ENCODE results near the gene EIF2B4.
A peak's percentile ranks its signal among the peaks of the same experiment; 100 is the strongest.

The EIF2B4 gene

DNA sequence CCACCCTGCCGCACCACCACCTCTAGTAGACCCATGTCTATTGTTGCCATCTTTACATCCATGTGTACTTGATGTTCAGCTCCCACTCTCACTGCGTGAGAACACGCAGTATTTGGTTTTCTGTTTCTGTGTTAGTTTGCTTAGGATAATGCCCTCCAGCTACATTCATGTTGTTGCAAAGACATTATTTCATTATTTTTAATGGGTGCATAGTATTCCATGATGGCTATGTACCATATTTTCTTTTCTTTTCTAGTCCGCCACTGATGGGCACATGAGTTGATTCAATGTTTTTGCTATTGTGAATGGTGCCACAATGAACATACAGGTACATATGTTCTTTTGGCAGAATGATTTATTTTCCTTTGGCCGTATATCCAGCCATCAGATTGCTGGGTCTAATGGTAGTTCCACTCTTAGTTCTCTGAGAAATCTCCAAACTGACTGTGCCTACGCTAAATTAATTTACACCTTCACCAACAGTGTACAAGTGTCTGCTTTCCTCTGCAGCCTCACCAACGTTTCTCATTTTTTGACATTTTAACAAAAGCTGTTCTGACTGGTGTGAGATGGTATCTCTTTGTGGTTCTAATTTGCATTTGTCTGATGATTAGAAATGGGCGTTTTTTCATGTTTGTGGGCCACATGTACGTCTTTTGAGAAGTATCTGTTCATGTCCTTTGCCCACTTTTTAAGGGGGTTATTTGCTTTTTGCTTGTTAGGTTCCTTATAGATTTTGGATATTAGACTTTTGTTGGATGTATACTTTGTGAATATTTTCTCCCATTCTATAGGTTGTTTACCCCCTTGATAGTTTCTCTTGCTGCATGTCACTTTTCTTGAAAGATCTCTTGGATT lies 20.9 kb upstream of the EIF2B4 start:
- Histone ChIP-seq H3K9me3 (ENCODE audit: control insufficient read depth, insufficient read depth, low read length) (no peaks in the 10 kb centered on the region), H3K36me3 (ENCODE audit: control insufficient read depth, insufficient read depth, low read length) (peaks cover 3% of the 10 kb centered on the region; the same call in 1 of the 2 replicates), H3K27ac (ENCODE audit: low read length) (no peak overlapping the region), H3K4me3 (ENCODE audit: low read length) (no peak overlapping the region), H3K4me1 (ENCODE audit: control insufficient read depth, insufficient read depth, low read length) (no peaks in the 10 kb centered on the region), H3K27me3 (ENCODE audit: control insufficient read depth, insufficient read depth, low read length) (no peaks in the 10 kb centered on the region)
- no CpG with 5 or more reads among the region's 9 CpGs for WGBS (ENCODE audit: insufficient coverage, insufficient read length)
- no peak for DNase-seq (ENCODE audit: low read depth, low spot score)

DNA sequence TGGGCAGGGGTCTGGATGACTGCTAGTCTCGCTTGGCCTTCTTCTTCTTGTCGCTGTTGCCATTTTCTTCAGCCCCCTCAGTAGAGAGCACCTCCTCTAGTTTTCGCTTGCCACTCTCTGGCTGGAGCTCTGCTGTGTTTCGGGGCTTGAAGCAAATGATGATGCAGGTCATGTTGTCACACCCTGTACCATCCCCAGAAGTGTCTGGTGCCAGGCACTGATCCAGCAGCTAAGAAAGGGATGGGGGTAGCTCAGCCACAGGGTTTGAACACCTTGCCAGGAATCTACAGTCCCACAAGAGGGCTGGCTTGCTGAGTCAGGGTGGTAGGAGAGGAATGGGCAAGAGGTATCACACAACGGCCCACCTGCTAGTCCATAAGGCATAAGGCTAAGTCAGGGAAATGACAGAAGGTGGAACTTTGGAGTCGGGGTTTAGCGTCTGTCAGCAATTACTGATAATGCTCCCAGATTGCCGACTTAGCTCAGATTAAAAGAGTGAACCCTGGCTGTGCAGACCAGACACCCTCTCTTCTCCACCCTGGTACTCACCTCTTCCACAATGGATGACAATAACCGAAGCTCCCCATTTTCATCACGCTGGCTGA lies 11.5 kb upstream of the EIF2B4 start:
- H3K4me3 ChIP-seq (ENCODE audit: low read length) = no peak overlapping the region
- no peak overlapping the region for H3K27ac ChIP-seq (ENCODE audit: low read length)
- DNase-seq (ENCODE audit: low read depth, low spot score) = no peak
- no peaks in the 10 kb centered on the region for H3K27me3 ChIP-seq (ENCODE audit: control insufficient read depth, insufficient read depth, low read length)
- no CpG with 5 or more reads among the region's 10 CpGs for WGBS (ENCODE audit: insufficient coverage, insufficient read length)
- peaks cover 33% of the 10 kb centered on the region for H3K36me3 ChIP-seq (ENCODE audit: control insufficient read depth, insufficient read depth, low read length)
- no peaks in the 10 kb centered on the region for H3K9me3 ChIP-seq (ENCODE audit: control insufficient read depth, insufficient read depth, low read length)
- no peaks in the 10 kb centered on the region for H3K4me1 ChIP-seq (ENCODE audit: control insufficient read depth, insufficient read depth, low read length)

GRCh38 chr2:27380626-27381545 lies 10.7 kb upstream of the EIF2B4 start, which contains the start of gene ZNF513:
Gene ZNF513, minus strand, starts transcription at chr2:27380734. Its CDS starts 208 bp downstream, at chr2:27380526.
- H3K36me3 ChIP-seq (ENCODE audit: control insufficient read depth, insufficient read depth, low read length) = peaks cover 41% of the 10 kb centered on the region
- WGBS (ENCODE audit: insufficient coverage, insufficient read length) = no CpG with 5 or more reads among the region's 67 CpGs

GRCh38 chr2:27379836-27380625 lies 9.9 kb upstream of the EIF2B4 start:
- no peaks in the 10 kb centered on the region for H3K9me3 ChIP-seq (ENCODE audit: control insufficient read depth, insufficient read depth, low read length)
- no CpG with 5 or more reads among the region's 35 CpGs for WGBS (ENCODE audit: insufficient coverage, insufficient read length)

More at GRCh38 chr2:27380626-27381545, 10.7 kb upstream of the EIF2B4 start, which contains the start of gene ZNF513:
- Histone ChIP-seq H3K4me1 (ENCODE audit: control insufficient read depth, insufficient read depth, low read length) (no peaks in the 10 kb centered on the region), H3K4me3 (ENCODE audit: low read length) (peak within 1 kb of the TSS; percentile 83; the same call in 1 of the 2 replicates), H3K9me3 (ENCODE audit: control insufficient read depth, insufficient read depth, low read length) (no peaks in the 10 kb centered on the region), H3K27ac (ENCODE audit: low read length) (no peak within 1 kb of the TSS), H3K27me3 (ENCODE audit: control insufficient read depth, insufficient read depth, low read length) (no peaks in the 10 kb centered on the region)
- DNase-seq (ENCODE audit: low read depth, low spot score) = peak; percentile 84

GRCh38 chr2:27379383-27379835 lies 9.3 kb upstream of the EIF2B4 start:
- no peak overlapping the region for H3K27ac ChIP-seq (ENCODE audit: low read length)
- WGBS (ENCODE audit: insufficient coverage, insufficient read length) = no CpG with 5 or more reads among the region's 2 CpGs
- peaks cover 45% of the 10 kb centered on the region for H3K36me3 ChIP-seq (ENCODE audit: control insufficient read depth, insufficient read depth, low read length)
- H3K4me1 ChIP-seq (ENCODE audit: control insufficient read depth, insufficient read depth, low read length) = no peaks in the 10 kb centered on the region
- DNase-seq (ENCODE audit: low read depth, low spot score) = no peak
- no peaks in the 10 kb centered on the region for H3K9me3 ChIP-seq (ENCODE audit: control insufficient read depth, insufficient read depth, low read length)
- H3K27me3 ChIP-seq (ENCODE audit: control insufficient read depth, insufficient read depth, low read length) = no peaks in the 10 kb centered on the region
- peak overlapping the region; percentile 83; the same call in 1 of the 2 replicates for H3K4me3 ChIP-seq (ENCODE audit: low read length)

More at GRCh38 chr2:27379836-27380625, 9.9 kb upstream of the EIF2B4 start:
- H3K36me3 ChIP-seq (ENCODE audit: control insufficient read depth, insufficient read depth, low read length) = peaks cover 47% of the 10 kb centered on the region
- no peak for DNase-seq (ENCODE audit: low read depth, low spot score)
- H3K4me1 ChIP-seq (ENCODE audit: control insufficient read depth, insufficient read depth, low read length) = no peaks in the 10 kb centered on the region
- peak overlapping the region; percentile 83; the same call in 1 of the 2 replicates for H3K4me3 ChIP-seq (ENCODE audit: low read length)
- H3K27ac ChIP-seq (ENCODE audit: low read length) = no peak overlapping the region
- H3K27me3 ChIP-seq (ENCODE audit: control insufficient read depth, insufficient read depth, low read length) = no peaks in the 10 kb centered on the region

DNA sequence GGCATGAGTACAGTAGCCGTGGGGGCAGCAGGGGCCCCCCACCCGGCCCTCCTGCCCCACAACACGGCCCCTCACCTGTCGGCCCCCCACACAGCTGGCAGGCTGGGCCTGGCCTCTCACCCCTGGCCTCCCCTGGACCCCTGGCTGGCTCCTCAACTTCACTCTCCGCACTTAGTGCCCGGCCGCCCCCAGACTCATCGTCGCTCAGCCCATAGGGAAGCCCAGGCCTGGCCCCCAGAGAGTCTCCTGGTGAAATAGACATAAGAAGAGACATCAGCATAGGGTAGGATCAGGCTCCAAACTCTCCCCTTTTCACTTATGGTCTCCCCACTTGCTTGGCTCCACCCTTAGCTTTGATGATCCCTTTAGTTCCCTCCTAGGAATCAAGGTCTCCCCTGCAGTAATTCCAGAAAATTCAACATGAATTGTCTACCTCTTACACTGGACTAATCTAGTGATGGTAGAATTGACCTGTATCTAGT lies 8.7 kb upstream of the EIF2B4 start:
- no CpG with 5 or more reads among the region's 9 CpGs for WGBS (ENCODE audit: insufficient coverage, insufficient read length)
- no peak overlapping the region for H3K4me3 ChIP-seq (ENCODE audit: low read length)
- H3K27me3 ChIP-seq (ENCODE audit: control insufficient read depth, insufficient read depth, low read length) = no peaks in the 10 kb centered on the region
- DNase-seq (ENCODE audit: low read depth, low spot score) = no peak
- no peaks in the 10 kb centered on the region for H3K4me1 ChIP-seq (ENCODE audit: control insufficient read depth, insufficient read depth, low read length)
- peaks cover 46% of the 10 kb centered on the region for H3K36me3 ChIP-seq (ENCODE audit: control insufficient read depth, insufficient read depth, low read length)
- no peak overlapping the region for H3K27ac ChIP-seq (ENCODE audit: low read length)
- H3K9me3 ChIP-seq (ENCODE audit: control insufficient read depth, insufficient read depth, low read length) = no peaks in the 10 kb centered on the region

DNA sequence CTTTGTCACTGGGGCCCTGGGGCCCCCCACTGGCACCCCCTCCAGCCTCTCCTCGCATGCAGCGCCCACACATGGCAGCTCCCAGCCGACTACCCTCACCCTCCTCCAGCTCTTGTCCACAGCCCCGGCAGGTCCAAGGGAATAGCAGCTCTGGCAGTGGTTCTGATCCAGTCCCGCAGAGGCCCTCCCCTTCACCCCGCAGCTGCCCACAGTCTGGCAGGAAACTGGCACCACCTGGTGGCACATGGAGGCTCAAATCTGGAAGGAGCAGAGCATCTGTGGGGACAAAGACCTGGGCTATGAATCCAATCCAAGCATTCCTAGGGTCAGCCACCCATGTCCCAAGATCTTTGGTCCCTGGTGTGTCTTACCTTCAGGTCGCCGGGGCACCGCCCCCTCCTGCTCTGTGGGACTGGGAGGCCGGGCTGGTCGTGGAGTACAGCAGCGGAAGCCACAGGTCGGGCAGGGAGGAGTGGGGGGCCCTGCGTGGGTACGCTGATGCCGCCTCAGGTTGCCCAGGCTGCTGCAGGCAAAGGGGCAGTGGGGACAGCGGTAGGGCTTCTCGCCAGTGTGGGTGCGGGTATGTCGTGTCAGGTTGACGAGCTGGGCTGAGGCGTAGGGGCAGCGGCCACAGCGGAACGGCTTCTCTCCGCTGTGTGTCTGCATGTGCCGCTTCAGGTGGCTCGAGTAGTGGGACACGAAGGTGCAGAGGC lies 8.1 kb upstream of the EIF2B4 start:
- Histone ChIP-seq H3K36me3 (ENCODE audit: control insufficient read depth, insufficient read depth, low read length) (peaks cover 49% of the 10 kb centered on the region), H3K4me1 (ENCODE audit: control insufficient read depth, insufficient read depth, low read length) (no peaks in the 10 kb centered on the region), H3K27me3 (ENCODE audit: control insufficient read depth, insufficient read depth, low read length) (no peaks in the 10 kb centered on the region), H3K9me3 (ENCODE audit: control insufficient read depth, insufficient read depth, low read length) (no peaks in the 10 kb centered on the region), H3K4me3 (ENCODE audit: low read length) (no peak overlapping the region), H3K27ac (ENCODE audit: low read length) (no peak overlapping the region)
- WGBS (ENCODE audit: insufficient coverage, insufficient read length) = no CpG with 5 or more reads among the region's 29 CpGs
- no peak for DNase-seq (ENCODE audit: low read depth, low spot score)

DNA sequence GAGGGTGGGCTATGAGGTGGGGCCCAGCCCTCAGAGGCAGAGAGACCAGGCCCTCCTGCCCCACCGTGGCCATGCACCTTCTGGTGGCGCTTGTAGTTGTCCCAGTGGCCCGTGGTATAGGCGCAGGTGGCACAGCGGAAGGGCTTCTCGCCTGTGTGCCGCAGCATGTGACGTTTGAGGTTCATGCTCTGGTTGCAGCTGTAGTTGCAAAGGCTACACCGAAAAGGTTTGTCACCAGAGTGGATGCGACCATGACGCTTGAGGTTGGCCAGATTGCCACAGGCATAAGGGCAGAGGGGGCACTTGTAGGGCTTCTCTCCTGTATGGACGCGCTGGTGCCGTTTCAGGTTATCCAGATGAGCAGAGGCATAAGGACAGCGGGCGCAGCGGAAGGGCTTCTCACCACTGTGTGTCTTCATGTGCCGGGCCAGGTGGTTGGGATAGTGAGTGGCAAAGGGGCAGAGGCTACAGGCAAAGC lies 7.5 kb upstream of the EIF2B4 start:
- H3K36me3 ChIP-seq (ENCODE audit: control insufficient read depth, insufficient read depth, low read length) = peaks cover 49% of the 10 kb centered on the region
- H3K9me3 ChIP-seq (ENCODE audit: control insufficient read depth, insufficient read depth, low read length) = no peaks in the 10 kb centered on the region
- no peak overlapping the region for H3K4me3 ChIP-seq (ENCODE audit: low read length)
- DNase-seq (ENCODE audit: low read depth, low spot score) = no peak
- no CpG with 5 or more reads among the region's 18 CpGs for WGBS (ENCODE audit: insufficient coverage, insufficient read length)
- H3K27me3 ChIP-seq (ENCODE audit: control insufficient read depth, insufficient read depth, low read length) = no peaks in the 10 kb centered on the region
- no peak overlapping the region for H3K27ac ChIP-seq (ENCODE audit: low read length)
- no peaks in the 10 kb centered on the region for H3K4me1 ChIP-seq (ENCODE audit: control insufficient read depth, insufficient read depth, low read length)

All from iPS DF 6.9 (cell line).